ENCODE data around the gene PYHIN1. TPM values are rescaled to one million over a fixed set of nuclear protein-coding genes. Genes with fewer than 3 reads are reported as not detected.
A peak's percentile ranks its signal among the peaks of the same experiment; 100 is the strongest.

Gene PYHIN1
- total RNA-seq, 2 donors from 2014 or later: not detected

DNA sequence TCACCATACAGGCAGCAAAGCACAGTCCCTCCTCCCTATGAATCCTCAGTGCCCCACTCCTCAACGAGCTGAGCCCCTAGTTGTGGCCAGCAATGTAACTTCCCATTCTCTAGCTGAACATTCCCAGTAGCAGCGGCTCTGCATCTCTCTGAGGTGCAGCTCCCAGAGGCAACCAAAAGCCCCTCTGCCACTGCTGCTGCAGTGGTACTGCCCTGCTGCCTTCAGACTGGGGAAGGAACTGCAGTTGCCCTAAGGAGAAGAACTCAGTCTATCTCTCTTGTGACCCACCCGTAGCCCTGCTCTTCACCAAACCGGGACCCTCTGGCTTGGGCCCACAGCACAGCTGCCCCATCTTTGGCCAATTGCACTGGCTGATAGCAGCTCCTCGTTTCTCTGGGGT, 31.6 kb downstream of the PYHIN1 start:
- 55 to 69% methylated on average over 3 to 5 of the region's 5 CpGs for WGBS, 2 experiments (ENCODE audit: insufficient coverage in 1 of 2, insufficient read length in 1 of 2)
- H3K27ac ChIP-seq (ENCODE audit: low read depth, low read length): no peak overlapping the region
- TF ChIP-seq CTCF (conservative IDR thresholded peaks at IDR 0.05): peak; percentile 70
- Mint-ChIP-seq H3K9me3 (peaks cover 4% of the 10 kb centered on the region), H3K4me1 (peaks cover 19% of the 10 kb centered on the region), H3K27ac (no peak overlapping the region), H3K36me3 (ENCODE audit: low read depth) (no peaks in the 10 kb centered on the region), H3K4me3 (no peak overlapping the region), H3K27me3 (ENCODE audit: insufficient read depth) (peaks cover 64% of the 10 kb centered on the region)
- no peaks in the 10 kb centered on the region for H3K27me3 ChIP-seq (ENCODE audit: control insufficient read depth, insufficient read depth, low read length, poor library complexity, severe bottlenecking)
- H3K36me3 ChIP-seq (ENCODE audit: control insufficient read depth, insufficient read depth, low read length): no peaks in the 10 kb centered on the region
- no peaks in the 10 kb centered on the region for H3K9me3 ChIP-seq (ENCODE audit: control insufficient read depth, low read length)
- H3K9ac ChIP-seq (ENCODE audit: extremely low read depth, low read length, poor library complexity, severe bottlenecking): no peak overlapping the region
- DNase-seq: peak; percentile 61
- H3K4me1 ChIP-seq (ENCODE audit: control insufficient read depth, insufficient read depth, low read length): peaks cover 3% of the 10 kb centered on the region
- H3K4me3 ChIP-seq (ENCODE audit: low read length): no peak overlapping the region

DNA sequence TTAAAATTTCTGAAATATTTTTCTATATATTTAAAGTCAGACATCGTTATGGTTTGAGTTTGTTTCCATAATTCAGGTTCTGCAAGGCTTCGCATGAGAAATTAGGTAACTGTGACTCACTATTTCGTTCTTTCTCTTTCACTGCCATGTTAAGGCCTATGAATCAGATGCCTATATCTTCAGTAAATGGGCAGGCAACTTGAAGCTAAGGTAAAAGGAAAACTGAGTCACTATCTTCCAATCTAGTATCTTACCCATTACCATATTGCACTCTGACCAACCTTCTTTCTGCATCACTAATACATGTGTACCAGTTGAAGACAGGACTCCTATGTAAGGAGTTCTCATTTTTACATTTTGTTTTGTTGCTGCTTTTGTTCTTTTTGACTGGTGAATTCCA, 37.8 kb downstream of the PYHIN1 start:
- Histone ChIP-seq H3K9ac (ENCODE audit: extremely low read depth, low read length, poor library complexity, severe bottlenecking) (no peak overlapping the region), H3K9me3 (ENCODE audit: control insufficient read depth, low read length) (no peaks in the 10 kb centered on the region), H3K27ac (ENCODE audit: low read depth, low read length) (no peak overlapping the region), H3K4me3 (ENCODE audit: low read length) (no peak overlapping the region), H3K27me3 (ENCODE audit: control insufficient read depth, insufficient read depth, low read length, poor library complexity, severe bottlenecking) (no peaks in the 10 kb centered on the region), H3K4me1 (ENCODE audit: control insufficient read depth, insufficient read depth, low read length) (no peaks in the 10 kb centered on the region), H3K36me3 (ENCODE audit: control insufficient read depth, insufficient read depth, low read length) (no peaks in the 10 kb centered on the region)
- DNase-seq: no peak
- Mint-ChIP-seq H3K4me3 (no peak overlapping the region), H3K27ac (no peak overlapping the region), H3K9me3 (no peaks in the 10 kb centered on the region), H3K4me1 (no peaks in the 10 kb centered on the region), H3K36me3 (ENCODE audit: low read depth) (no peaks in the 10 kb centered on the region), H3K27me3 (ENCODE audit: insufficient read depth) (peaks cover 27% of the 10 kb centered on the region)
- 94 to 100% methylated on average over 1 to 3 of the region's 3 CpGs for WGBS, 2 experiments (ENCODE audit: insufficient coverage in 1 of 2, insufficient read length in 1 of 2)
- no peak for TF ChIP-seq CTCF (conservative IDR thresholded peaks at IDR 0.05)

DNA sequence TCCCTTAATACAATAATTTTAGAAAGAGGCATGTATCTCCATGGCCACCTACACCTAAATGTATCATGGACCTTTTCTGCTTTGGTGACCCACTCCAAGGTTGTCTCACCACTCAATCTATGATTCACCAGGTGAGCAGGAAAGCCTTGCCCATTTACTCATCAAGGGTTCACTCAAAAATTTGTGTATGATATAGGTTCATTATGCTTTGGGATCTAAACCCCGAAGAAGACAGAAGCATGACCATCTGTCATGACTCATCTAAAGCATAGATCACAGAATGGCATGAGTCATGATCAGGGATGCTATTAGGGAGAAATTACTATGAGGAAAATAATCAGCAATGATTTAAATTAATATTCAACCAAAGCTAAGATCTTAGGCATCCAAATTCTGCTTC, 38.5 kb downstream of the PYHIN1 start:
- H3K36me3 Mint-ChIP-seq (ENCODE audit: low read depth): no peaks in the 10 kb centered on the region
- DNase-seq: no peak
- no peak overlapping the region for H3K27ac Mint-ChIP-seq
- no peak overlapping the region for H3K27ac ChIP-seq (ENCODE audit: low read depth, low read length)
- no peaks in the 10 kb centered on the region for H3K9me3 Mint-ChIP-seq
- no peak overlapping the region for H3K4me3 ChIP-seq (ENCODE audit: low read length)
- H3K36me3 ChIP-seq (ENCODE audit: control insufficient read depth, insufficient read depth, low read length): no peaks in the 10 kb centered on the region
- peaks cover 21% of the 10 kb centered on the region for H3K27me3 Mint-ChIP-seq (ENCODE audit: insufficient read depth)
- TF ChIP-seq CTCF (conservative IDR thresholded peaks at IDR 0.05): no peak
- no peak overlapping the region for H3K9ac ChIP-seq (ENCODE audit: extremely low read depth, low read length, poor library complexity, severe bottlenecking)
- H3K4me1 ChIP-seq (ENCODE audit: control insufficient read depth, insufficient read depth, low read length): no peaks in the 10 kb centered on the region
- no peaks in the 10 kb centered on the region for H3K4me1 Mint-ChIP-seq
- H3K4me3 Mint-ChIP-seq: no peak overlapping the region
- WGBS, 2 experiments (ENCODE audit: insufficient coverage in 1 of 2, insufficient read length in 1 of 2): 94% methylated on average over 1 of the region's 1 CpG; no CpG with 5 or more reads in 1 of the 2 experiments
- no peaks in the 10 kb centered on the region for H3K27me3 ChIP-seq (ENCODE audit: control insufficient read depth, insufficient read depth, low read length, poor library complexity, severe bottlenecking)
- H3K9me3 ChIP-seq (ENCODE audit: control insufficient read depth, low read length): no peaks in the 10 kb centered on the region

Data from endodermal cell (in vitro differentiated cells).